Neural cell (in vitro differentiated cells): ENCODE results near the gene RETREG1. TPM values are rescaled to one million over a fixed set of nuclear protein-coding genes. Genes with fewer than 3 reads are reported as not detected.

Experiments used
- H2AFZ ChIP-seq: fragments of 200-600, 300-800 bp; sonication (generic), shearing (Covaris generic); 2 replicates; pipeline ENCODE4 v1.6.0; 2014; ENCODE audit warnings: low read depth, mild to moderate bottlenecking, antibody characterized with exemption, low read length, moderate library complexity
- H3F3A ChIP-seq: fragments of 200-600 bp; shearing (Covaris generic); 2 replicates; pipeline ENCODE4 v1.6.1; 2016; ENCODE audit warnings: mild to moderate bottlenecking, moderate library complexity, mixed read lengths, antibody characterized with exemption, low read length; ENCODE audit not compliant: insufficient read depth, poor library complexity, severe bottlenecking
- H3K27ac ChIP-seq: fragments of 200-600, 300-800 bp; sonication (generic), shearing (Covaris generic); 2 replicates; pipeline ENCODE4 v1.5.1; 2014; ENCODE audit warnings: mild to moderate bottlenecking, low read length, moderate library complexity
- H3K27me3 ChIP-seq: fragments of 300-800, 200-600 bp; sonication (generic), shearing (Covaris generic); 2 replicates; pipeline ENCODE4 v1.6.0; 2014; ENCODE audit warnings: mild to moderate bottlenecking, low read depth, low read length, moderate library complexity; ENCODE audit not compliant: insufficient read depth
- H3K36me3 ChIP-seq: fragments of 300-800, 200-600 bp; sonication (generic), shearing (Covaris generic); 2 replicates; pipeline ENCODE4 v1.5.1; 2014; ENCODE audit warnings: mild to moderate bottlenecking, antibody characterized with exemption, low read length, moderate library complexity; ENCODE audit not compliant: insufficient read depth
- H3K4me2 ChIP-seq: fragments of 300-800, 200-600 bp; sonication (generic), shearing (Covaris generic); 2 replicates; pipeline ENCODE4 v1.6.0; 2014; ENCODE audit warnings: mild to moderate bottlenecking, low read length
- H3K4me3 ChIP-seq: fragments of 300-800, 200-600 bp; sonication (generic), shearing (Covaris generic); 2 replicates; pipeline ENCODE4 v1.5.1; 2014; ENCODE audit warnings: mild to moderate bottlenecking, low read length, moderate library complexity
- H3K79me2 ChIP-seq: fragments of 200-600 bp; shearing (Covaris generic); replicated peaks from 2 replicates; pipeline ENCODE4 v1.6.0; 2014; ENCODE audit warnings: mild to moderate bottlenecking, low read length, moderate library complexity; ENCODE audit not compliant: insufficient read depth
- H3K9ac ChIP-seq: fragments of 300-800, 200-600 bp; sonication (generic), shearing (Covaris generic); 2 replicates; pipeline ENCODE4 v1.6.1; 2016; ENCODE audit warnings: mild to moderate bottlenecking, low read length, mixed read lengths
- H3K9me2 ChIP-seq: fragments of 200-600 bp; shearing (Covaris generic); 2 replicates; pipeline ENCODE4 v1.6.1; 2016; ENCODE audit warnings: mild to moderate bottlenecking, low read length, mixed read lengths; ENCODE audit not compliant: insufficient read depth
- H3K9me3 ChIP-seq: fragments of 200-600, 300-800 bp; sonication (generic), shearing (Covaris generic); 2 replicates; pipeline ENCODE4 v1.6.1; 2016; ENCODE audit warnings: mild to moderate bottlenecking, mixed run types, low read length, moderate library complexity, mixed read lengths
- H4K20me1 ChIP-seq: fragments of 200-600 bp; shearing (Covaris generic); 2 replicates; pipeline ENCODE4 v1.6.1; 2016; ENCODE audit warnings: mild to moderate bottlenecking, mixed run types; ENCODE audit not compliant: insufficient read depth
- CTCF ChIP-seq: fragments of 450-650 bp; IDR thresholded peaks from 2 replicates; pipeline ENCODE4 v1.5.1; 2014; ENCODE audit warnings: antibody characterized with exemption, mild to moderate bottlenecking, moderate library complexity; ENCODE audit not compliant: poor library complexity, severe bottlenecking
- EP300 ChIP-seq: fragments of 450-650 bp; conservative IDR thresholded peaks from 2 replicates; pipeline ENCODE4 v1.6.1; 2014; ENCODE audit warnings: antibody characterized with exemption, mild to moderate bottlenecking, moderate library complexity; ENCODE audit not compliant: poor library complexity, severe bottlenecking
- EZH2 ChIP-seq: fragments of 200-600, 300-800 bp; shearing (Covaris generic), sonication (generic); IDR thresholded peaks from 2 replicates; pipeline ENCODE4 v1.6.1; 2014; ENCODE audit warnings: antibody characterized with exemption, low read length, borderline replicate concordance, mild to moderate bottlenecking; ENCODE audit not compliant: insufficient read depth, poor library complexity, severe bottlenecking
- MXI1 ChIP-seq: fragments of 450-650 bp; conservative IDR thresholded peaks from 2 replicates; pipeline ENCODE4 v1.6.1; 2014; ENCODE audit warnings: antibody characterized with exemption, mild to moderate bottlenecking; ENCODE audit not compliant: poor library complexity, severe bottlenecking
- POLR2AphosphoS5 ChIP-seq: IDR thresholded peaks from 2 replicates; pipeline ENCODE4 v1.6.1; 2012
- RAD21 ChIP-seq: fragments of 450-650 bp; conservative IDR thresholded peaks from 2 replicates; pipeline ENCODE4 v1.6.1; 2014; ENCODE audit warnings: antibody characterized with exemption, mild to moderate bottlenecking, moderate library complexity
- REST ChIP-seq: IDR thresholded peaks from 2 replicates; pipeline ENCODE4 v1.6.1; 2012; ENCODE audit warnings: borderline replicate concordance
- SMC3 ChIP-seq: fragments of 450-650 bp; conservative IDR thresholded peaks from 2 replicates; pipeline ENCODE4 v1.6.1; 2014; ENCODE audit warnings: antibody characterized with exemption, mild to moderate bottlenecking, moderate library complexity; ENCODE audit not compliant: poor library complexity
- TAF1 ChIP-seq: IDR thresholded peaks from 2 replicates; pipeline ENCODE4 v1.6.1; 2012; ENCODE audit warnings: low read depth
- polyA plus RNA-seq: library from polyadenylated mRNA; depleted of rRNA; stranded (reverse); fragments of >200 nt; gene quantifications from 2 replicates; pipeline ENCODE4 v1.2.3, GENCODE V29; 2014

The RETREG1 gene
- polyA plus RNA-seq, 1 donor from 2014 or later, result 25.4 TPM

GRCh38 chr5:16461782-16462181 is 155.0 kb downstream of the RETREG1 start:
- H3F3A ChIP-seq, result no peaks in the 10 kb centered on the region
- H3K36me3 ChIP-seq, result peaks cover 10% of the 10 kb centered on the region
- TF ChIP-seq SMC3, result no peak
- no peak for TF ChIP-seq RAD21
- TF ChIP-seq MXI1, result no peak
- TF ChIP-seq EP300, result no peak
- TF ChIP-seq POLR2AphosphoS5, result no peak
- no peak for TF ChIP-seq EZH2
- TF ChIP-seq TAF1, result no peak
- TF ChIP-seq CTCF, result no peak
- no peak for TF ChIP-seq REST
- H4K20me1 ChIP-seq, result no peaks in the 10 kb centered on the region
- H3K9me2 ChIP-seq, result no peaks in the 10 kb centered on the region
- H3K4me2 ChIP-seq, result no peak overlapping the region
- H3K9me3 ChIP-seq, result no peaks in the 10 kb centered on the region
- peaks cover 33% of the 10 kb centered on the region for H3K79me2 ChIP-seq
- H3K27me3 ChIP-seq, result no peaks in the 10 kb centered on the region
- H3K4me3 ChIP-seq, result peak overlapping the region; percentile 85
- H2AFZ ChIP-seq, result no peak overlapping the region
- no peak overlapping the region for H3K9ac ChIP-seq
- no peak overlapping the region for H3K27ac ChIP-seq

GRCh38 chr5:16461026-16461425 is 155.8 kb downstream of the RETREG1 start:
- Histone ChIP-seq H3K36me3 (peaks cover 10% of the 10 kb centered on the region), H3K4me3 (no peak overlapping the region), H3K9ac (no peak overlapping the region), H3F3A (no peaks in the 10 kb centered on the region), H4K20me1 (no peaks in the 10 kb centered on the region), H3K27ac (no peak overlapping the region), H3K79me2 (peaks cover 28% of the 10 kb centered on the region), H3K9me3 (no peaks in the 10 kb centered on the region), H3K4me2 (no peak overlapping the region), H2AFZ (no peak overlapping the region), H3K27me3 (no peaks in the 10 kb centered on the region), H3K9me2 (no peaks in the 10 kb centered on the region)
- TF ChIP-seq CTCF, result no peak
- TF ChIP-seq TAF1, result no peak
- no peak for TF ChIP-seq EZH2
- TF ChIP-seq EP300, result no peak
